IPS-NIHi7 (cell line): ENCODE results near the gene DPP4.
"Not testable (repeated sequence)": the region's sequence is repeated elsewhere in the genome, so short reads cannot be mapped to it uniquely, and the experiment has no call there.

Experiments
- DNase-seq: peaks from one replicate; pipeline ENCODE4 v3.0.0; 2012; ENCODE audit warnings: mixed read lengths; ENCODE audit errors: extremely low spot score

DPP4 gene

DNA sequence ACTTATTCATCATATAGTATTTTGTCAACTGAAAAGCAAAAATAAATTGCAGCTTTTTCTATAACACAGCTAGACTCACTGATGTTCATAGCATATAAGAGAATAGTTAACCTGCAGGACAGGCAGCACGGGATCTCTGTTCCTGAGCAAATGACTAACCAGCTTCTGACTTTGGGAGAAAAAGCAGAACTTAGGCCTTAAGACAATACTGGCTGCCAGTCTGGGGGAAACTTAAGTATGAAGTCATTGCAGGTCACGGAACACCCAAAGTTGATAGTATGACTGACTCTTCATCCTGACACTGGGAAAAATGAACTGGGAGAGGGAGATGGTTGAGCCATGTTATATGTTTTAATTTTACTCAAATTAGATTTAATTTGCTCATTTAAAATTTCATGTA is 113.0 kb downstream of the DPP4 start:
- DNase-seq: no peak

DNA sequence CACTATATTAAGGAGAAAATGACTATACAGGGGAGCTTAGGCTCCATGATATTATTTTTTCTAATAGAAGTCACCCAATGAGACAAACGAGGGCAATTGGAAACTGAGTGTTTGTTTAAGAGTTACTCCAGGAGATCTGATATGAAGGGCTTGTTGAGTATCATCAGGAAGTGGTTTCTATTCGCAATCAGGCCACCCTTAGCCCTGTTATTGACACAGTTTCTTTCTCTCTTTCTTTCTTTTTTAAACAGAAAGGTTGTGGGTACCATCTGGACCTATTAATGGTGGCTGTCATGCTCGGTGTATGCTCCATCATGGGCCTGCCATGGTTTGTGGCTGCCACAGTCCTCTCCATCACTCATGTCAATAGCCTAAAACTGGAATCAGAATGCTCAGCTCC is 117.3 kb downstream of the DPP4 start:
- no peak for DNase-seq

DNA sequence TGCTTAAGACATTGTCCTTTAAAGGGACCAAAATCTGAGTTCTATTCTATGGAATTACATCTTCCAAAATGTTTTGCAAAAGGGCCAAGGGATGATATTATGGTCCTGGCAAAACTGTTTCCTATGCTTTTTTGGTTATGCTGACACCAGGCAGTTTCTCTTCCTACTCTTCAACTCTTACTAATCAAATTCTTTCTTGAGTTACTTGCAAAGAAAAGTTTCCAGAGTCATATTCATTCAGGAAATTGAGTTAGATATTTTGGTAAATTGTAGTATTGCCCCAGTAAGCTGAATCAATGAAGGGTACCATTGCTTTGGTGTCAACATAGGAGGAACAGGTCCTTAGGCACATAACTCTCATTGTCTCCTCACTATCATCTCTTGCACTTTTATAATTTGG is 118.8 kb downstream of the DPP4 start:
- DNase-seq: no peak

DNA sequence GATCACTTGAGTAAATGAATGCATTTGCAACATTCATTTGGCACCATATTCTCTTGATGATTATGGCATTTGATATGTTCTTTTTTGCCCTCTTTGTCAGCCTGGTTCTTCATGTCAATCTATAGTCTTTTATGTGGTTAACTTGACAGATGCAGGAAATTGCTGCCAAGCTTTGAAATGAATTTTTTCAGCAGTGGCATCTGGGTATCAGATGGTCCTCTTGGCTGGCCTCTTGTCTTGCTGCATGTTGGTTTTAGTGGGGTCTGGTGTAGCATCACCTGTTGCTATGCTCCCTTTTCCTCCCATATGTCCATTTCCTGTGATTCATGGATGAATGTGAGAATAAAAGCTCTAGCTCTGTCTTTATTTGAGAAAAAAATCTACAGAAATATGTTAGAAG is 119.9 kb downstream of the DPP4 start:
- DNase-seq: no peak

DNA sequence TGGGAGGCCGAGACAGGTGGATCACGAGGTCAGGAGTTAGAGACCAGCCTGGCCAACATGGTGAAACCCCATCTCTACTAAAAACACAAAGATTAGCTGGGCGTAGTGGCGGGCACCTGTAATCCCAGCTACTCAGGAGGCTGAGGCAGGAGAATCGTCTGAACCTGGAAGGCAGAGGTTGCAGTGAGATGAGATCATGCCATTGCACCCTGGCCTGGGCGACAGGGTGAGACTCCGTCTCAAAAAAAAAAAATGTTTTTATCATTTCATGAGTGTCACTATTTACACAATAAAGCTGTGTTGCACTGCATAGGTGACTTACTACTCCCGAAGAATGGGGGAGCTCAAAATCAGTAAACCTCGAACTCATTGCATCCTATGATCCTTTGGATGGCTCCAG is 120.6 kb downstream of the DPP4 start:
- DNase-seq: not testable (repeated sequence)

DNA sequence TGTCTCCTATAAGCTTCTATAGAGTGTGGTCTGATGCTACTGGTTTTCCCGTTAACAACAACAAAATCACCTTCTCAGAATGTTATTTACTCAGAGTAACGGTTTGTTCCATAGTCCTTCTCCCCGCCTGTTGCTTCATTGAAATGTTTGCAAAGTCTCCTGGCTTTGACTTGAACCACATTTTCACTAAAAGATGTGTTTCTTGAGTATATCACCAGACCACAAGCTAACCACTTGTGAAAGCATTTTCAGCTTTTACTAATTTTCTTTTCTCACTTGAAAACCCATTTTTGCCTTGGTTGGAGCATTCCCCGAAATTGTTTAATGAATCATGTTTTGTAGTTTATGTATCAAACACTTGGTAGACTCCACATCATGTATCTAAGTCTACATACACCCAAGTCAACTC is 121.2 kb downstream of the DPP4 start:
- no peak for DNase-seq

DNA sequence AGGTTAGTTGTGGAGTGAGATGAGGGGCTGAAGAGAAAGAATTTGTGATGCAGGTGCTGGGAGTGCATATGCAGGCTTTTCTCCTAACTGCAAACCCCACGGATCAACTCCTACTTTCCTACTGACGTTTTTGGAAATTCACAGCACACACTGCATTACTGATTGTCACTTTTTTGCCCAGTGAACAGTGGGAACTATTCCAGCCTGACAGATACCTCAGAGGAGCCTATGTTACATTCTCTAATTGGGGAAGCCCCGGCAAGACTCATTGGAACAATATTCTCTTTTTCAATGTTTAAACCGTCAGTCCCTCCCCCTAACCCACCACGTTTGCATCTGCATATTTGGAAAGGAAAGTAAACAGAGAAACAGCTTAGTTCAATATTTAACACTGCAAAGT is 126.2 kb downstream of the DPP4 start:
- no peak for DNase-seq

DNA sequence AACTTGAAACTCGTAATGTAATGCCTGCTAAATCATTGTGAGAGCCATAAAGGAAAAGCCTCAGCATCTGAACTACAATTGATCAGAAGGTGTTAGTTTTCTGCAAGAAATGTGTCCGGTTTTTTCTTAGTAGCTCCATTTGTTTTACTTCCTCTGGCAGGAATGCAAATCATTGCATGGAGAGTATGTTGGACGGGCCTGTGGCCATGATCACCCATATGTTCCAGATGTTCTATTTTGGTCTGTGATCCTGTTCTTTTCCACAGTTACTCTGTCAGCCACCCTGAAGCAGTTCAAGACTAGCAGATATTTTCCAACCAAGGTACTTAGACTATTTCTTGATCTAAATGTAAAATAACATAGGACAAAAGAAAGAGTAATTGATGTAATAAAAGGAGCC is 126.6 kb downstream of the DPP4 start:
- DNase-seq: no peak

DNA sequence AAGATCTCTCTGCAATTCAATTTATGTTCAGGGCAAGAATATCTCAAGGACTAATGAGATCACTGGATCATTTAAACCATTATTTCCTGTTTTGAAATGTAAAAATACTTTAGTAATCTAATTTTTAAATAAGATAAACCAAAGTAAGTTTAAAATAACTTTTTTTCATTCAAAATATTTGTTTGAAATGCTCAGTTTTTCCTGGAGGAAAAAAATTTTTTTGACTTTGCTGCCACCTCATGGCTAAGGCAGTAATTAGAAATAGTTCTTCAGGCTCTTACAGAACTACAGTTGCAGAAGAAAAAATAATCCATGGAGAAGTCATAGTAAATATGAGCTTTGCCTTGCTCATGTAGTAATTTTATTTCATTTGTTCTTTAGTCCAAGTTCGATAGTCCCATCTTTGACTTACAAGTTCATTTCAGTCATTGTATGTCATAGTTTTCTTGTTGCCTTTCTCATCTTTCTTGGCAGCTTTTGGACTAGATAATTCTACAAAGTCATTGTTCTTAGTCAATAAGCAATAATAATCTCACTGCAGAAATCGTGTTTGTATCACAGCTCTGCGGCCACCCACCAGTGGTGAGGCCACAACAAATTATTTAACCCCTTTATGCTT is 127.4 kb downstream of the DPP4 start:
- no peak for DNase-seq

DNA sequence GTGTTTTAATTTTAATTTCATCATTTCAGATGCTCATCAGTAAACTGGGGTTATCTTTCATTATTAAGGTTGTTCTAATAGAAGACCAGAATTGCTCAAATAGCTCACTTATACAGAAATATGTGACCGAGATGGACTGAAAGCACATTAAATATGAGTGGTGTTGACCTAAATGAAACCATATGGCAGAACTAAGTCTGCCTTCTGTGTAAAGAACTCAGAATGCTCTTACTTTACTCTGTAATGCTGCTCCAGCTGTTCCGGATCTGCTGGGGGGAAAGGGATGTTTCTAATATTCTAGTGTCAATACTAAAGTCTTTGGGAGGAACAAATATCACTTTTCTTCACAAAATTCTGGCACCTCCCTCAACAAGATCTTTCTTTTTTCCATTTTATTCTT is 131.0 kb downstream of the DPP4 start:
- no peak for DNase-seq
